HG02840 (cell line): ENCODE results near the gene KAT6B.
"Not testable (repeated sequence)": the region's sequence is repeated elsewhere in the genome, so short reads cannot be mapped to it uniquely, and the experiment has no call there.

ENCODE experiments used
- ATAC-seq: cut with Tn5 transposase; IDR thresholded peaks from one replicate; pipeline ENCODE4 v1.9.1; 2021; ENCODE audit warnings: mild to moderate bottlenecking, moderate library complexity, moderate number of reproducible peaks; ENCODE audit not compliant: unreplicated experiment, low FRiP score

Gene KAT6B

DNA sequence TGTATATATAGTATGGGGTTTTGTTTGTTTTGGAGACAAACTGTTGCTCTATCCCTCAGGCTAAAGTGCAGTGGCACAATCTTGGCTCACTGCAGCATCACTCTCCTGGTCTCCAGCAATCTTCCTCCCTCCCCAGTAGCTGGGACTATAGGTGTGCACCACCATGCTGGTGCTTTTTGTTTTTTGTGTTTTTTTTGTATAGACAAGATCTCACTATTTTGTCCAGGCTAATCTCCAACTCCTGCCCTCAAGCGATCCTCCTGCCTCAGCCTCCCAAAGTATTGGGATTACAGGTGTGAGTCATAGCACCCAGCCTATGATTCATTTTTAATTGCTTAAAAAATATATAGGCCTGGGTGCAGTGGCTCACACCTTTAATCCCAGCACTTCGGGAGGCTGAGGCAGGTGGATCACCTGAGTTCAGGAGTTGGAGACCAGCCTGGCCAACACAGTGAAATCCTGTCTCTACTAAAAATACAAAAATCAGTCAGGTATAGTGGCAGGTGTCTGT is 229.6 kb downstream of the KAT6B start:
- not testable (repeated sequence) for ATAC-seq

DNA sequence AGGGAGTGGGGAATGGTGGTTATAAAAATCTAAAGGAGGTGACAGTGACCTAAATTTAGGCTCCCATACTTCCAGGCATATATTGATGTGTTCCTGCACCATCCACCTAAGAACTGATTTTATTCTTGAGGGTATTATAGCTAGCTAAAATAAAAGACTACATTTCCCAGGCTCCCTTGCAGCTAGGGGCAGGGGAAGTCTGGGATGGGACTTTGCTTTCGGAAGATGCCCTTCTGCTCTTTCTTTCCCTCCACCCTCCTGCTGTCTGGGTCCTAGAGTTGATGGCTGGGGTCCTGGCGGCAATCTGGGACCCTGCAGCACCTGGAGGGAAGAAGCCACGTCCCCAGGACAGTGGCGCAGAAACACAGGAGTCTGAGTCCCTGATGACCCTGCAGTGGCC is 231.3 kb downstream of the KAT6B start:
- ATAC-seq, result no peak

DNA sequence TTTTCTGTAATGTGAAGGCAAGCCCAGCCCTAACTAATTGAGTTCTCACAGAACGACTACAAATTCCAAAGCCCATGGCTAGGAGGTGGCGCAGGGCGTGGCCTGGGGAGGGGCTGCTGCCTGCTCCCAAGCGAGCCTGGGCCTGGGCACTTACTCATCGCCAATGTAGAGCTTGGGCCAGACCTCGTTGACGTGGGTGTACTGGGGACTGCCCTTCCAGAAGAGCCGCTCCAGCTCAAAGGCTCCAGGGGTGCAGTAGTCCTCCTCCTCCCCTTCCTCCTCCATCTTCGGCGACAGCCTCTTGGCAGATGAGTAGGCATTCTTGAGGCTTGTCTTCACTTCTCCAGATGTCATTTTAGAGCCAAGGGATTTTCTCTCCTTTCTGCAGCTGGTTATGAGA is 231.8 kb downstream of the KAT6B start:
- no peak for ATAC-seq

DNA sequence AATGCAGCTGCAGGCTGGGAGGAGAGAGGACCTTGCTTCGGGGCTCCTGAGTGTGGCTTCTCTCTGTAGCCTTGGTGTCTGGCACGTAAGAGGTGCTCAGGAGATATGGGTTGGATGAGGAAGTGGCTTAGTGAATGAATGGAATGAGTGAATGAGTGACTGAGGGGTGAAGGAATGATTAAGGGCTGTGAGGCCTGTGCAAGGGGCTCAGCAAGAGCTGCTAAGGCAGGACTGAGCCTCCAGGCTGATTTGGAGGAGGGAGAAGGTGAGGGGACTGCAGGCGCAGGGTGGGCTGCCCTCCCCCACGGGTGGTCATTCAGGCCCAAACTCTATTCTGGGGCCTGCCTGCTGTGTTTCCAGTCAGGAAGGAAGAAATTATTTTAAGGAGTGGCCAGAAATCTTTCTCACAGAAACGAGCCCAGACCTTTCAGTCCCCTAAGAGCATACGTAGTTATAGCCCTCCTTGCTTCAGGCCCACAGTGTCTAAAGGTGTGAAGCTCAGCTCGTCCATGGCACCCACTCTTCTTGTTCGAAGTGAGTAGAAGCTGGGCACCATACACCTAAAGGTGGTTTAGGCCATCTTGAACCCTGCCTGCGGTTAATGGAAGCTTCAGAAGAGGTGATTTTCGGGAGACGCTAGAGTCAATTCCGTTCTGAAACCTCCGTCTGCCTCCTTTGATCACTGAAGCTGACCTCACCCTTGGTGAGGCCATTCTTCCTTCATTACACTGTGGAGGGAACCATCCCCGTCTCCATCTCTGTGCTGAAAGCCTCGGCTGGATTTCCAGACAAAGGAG is 235.5 kb downstream of the KAT6B start:
- ATAC-seq, result no peak

DNA sequence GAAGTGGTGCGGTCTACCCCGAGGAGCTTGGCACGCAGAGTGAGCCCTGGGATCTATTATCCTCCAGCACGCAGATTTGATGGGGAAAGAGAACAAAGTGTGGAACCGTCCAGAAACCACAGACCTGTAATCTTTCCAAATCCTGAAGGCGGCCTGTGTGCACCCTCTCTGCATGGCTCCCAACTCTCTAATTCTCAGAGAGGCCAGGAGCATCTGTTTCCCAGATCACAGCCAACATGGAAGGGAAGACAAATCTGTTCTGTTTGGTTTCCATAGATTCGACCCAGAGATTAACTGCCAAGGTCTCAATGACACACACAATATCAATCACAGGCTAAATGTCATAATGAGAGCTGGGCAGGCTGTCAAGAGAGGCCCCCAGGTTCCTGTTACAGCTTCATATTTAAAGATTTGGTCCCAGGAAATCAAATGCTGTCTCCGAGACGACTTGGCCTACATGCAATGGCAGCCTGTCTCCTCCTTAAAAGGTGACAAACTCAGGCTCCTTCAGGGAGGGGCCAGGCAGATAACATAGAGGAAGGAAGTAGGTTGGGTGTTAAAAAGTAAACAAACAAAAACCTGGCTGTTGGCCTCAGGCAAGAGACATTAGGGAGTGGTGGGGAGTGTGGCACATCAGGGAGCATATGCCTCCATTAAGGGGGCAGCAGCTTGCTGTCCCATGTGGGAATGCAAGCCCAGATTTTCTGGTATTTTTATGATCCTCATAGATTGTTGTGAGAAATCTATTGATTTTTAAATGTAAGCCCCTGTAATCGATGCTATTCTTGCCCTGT is 236.3 kb downstream of the KAT6B start:
- no peak for ATAC-seq

DNA sequence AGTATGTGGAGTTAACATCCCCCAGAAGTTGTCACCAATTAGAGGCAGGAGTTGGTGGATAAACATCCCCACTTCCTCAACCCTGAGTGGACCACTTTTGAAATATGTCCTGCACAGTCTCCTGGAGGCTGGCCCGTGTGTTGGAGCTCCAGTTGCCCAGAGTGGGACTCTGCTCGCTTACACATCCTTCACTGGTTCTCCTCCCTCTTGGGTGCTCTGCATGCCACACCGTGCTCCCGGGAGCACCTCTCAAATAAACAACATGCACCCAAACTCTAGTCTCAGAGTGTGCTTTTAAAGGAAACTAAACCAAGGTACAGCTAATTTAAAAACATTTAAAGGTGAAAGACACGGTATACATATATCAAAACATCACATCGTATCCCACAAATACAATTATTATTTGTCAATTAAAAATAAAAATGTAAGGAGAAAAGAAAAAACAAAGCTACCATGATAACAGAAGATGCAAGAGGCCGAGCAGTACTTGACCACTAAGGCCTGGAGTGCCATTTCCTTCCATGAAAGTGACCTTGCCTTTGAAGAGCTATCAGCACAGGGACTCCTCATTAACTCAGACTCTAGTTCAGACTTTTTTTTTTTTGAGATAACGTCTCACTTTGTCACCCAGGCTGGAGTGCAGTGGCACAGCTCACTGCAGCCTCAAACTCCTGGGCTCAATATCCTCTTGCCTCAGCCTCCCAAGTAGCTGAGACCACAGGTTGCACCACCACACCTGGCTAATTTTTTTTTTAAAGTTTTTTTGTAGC is 237.2 kb downstream of the KAT6B start:
- no peak for ATAC-seq

DNA sequence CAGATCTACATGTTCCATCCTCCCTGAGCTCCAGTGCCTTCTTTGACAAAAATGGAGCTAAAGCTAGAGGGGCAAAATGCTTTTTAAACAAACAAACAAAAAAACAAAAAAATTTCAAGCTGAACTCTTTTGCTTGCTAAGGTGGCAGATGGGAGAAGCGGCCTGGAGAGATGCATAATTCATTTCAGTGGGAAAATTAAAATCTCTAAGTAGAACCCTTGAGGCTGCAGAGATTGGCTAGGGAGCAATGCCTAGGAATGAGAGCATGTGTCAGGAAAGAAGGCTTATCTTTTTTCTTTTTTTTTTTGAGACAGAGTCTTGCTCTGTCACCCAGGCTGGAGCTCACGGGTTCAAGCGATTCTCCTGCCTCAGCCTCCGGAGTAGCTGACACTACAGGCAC is 238.7 kb downstream of the KAT6B start:
- ATAC-seq, result no peak

DNA sequence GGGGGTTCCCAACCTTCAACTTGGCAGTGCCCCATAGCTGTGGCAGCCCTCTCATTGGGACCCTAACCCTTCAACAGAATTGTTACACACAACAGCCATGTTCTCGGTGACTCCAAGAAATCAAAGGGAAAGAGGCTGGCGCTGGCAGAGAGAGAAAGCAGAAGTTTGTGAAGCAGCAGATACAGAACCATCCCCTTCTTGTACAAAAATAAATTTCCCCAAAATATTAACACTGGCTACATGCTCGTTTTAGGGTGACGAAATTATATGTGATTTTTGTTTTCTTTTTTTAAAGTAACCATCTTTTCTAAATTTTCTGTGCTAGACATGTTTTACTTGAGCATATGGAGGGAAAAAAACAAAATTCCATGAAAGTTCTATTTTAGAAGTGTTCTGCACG is 239.9 kb downstream of the KAT6B start:
- ATAC-seq, result no peak

DNA sequence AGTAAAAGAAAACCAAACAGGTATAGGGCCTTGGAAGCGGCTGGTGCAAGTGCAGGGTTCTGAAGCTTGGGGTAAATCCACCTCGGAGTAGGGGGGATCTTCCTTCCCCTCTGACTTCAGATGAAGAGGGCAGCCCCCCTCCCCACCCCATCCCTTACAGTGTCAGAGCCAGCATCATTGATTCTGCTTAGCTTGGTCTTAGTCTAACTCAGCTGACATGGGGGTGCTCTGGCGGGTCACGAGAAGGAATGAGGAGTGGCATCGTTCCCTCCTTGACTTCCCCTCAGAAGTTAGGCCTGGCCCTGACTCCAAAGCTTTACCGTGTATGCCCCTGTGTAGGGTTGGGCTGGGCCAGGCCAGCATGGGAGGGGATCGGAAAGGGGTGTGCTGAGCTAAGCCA is 240.9 kb downstream of the KAT6B start:
- no peak for ATAC-seq

DNA sequence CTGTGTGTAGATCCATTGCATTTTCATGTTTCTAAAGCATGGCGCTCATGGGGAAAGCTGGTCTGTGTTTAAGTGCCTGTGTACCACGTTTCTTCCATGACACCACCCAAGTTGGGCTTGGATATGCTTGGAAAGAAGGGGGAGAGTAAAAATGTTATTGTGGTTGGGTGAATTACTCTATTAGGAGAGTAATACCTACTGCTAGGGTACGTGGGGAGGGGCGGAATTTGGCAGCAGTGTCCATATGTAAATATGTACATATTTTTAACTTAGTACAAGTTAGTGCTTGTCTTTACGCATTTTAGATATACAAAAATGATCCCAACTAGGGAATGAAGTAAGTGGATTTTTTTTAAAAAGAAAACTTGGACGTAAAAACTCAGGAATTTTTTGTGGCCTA is 242.1 kb downstream of the KAT6B start:
- no peak for ATAC-seq

DNA sequence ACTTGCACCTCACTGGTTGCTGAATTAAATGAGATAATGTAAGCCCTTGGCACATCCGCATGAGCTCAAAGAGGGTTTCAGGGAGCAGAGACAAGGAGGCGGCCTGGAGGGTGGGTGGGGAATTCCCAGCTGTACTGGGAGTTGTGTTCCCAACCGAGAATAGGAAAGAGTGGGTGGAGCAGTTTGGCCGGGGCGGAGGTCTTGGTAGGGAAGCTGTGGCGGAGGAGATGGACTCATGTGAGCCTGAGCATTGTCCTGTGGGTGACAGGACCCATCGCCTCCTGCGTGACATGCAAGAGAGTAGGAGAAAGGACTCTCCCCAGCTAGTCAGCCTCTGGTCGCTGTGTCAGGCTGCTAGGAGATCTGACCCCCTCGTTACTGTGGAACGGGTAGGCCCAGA is 244.1 kb downstream of the KAT6B start:
- no peak for ATAC-seq

DNA sequence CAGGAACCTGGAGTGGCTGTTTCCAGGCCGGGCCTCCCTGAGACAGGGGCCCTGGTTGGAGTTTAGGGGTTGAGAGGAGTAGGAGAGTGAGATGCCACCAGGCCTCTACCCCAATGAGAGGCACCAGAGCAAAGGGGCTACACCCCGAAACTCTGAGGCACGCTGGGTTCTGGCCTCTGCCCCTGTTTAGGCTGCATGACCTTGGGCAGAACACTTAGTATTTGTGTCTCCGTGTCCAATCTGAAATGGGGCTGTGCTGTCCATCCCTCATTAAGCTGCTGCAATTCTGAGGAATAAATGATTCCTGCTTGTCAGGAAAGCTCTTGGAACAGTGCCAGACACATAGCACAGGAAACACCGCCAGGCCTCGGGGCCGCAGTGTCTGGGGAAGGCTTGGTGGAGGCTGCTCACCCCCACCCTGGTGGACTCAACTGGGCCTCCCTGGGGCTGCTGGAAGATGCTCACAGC is 244.6 kb downstream of the KAT6B start:
- ATAC-seq, result no peak

DNA sequence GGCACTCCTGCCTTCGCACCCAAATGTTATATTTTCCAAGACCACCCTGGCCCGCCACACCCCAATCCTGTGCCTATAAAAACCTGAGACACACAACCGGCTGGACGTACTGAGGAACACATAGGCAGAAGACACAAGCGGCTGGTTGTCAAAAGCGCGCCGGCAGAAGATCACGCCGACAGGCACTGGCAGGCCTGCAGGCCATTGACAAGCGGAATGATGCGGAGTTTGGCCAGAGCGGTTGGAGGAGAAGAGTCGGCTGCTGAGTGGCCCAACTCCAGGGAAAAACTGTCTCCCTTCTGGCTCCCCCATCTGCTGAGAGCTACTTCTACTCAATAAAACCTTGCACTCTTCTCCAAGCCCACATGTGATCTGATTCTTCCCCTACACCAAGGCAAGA is 245.4 kb downstream of the KAT6B start:
- no peak for ATAC-seq

DNA sequence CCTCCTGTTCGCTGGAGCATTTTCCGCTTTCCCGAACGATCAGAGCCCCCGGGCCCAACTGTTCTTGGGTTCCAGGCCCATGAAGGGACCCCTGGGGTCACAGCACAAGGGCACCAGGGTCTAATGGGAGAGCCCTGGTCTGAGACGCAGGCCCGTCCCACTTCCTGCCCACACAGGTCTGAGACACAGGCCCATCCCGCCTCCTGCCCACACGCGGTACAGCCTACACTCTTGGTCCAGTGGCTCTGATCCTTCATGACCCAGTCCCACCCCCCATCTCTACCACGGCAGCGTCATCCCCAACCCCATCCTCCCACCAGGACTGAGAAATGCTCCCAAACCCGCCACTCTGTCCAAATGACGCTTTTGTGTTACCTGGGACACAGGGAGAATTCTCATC is 246.3 kb downstream of the KAT6B start:
- no peak for ATAC-seq

DNA sequence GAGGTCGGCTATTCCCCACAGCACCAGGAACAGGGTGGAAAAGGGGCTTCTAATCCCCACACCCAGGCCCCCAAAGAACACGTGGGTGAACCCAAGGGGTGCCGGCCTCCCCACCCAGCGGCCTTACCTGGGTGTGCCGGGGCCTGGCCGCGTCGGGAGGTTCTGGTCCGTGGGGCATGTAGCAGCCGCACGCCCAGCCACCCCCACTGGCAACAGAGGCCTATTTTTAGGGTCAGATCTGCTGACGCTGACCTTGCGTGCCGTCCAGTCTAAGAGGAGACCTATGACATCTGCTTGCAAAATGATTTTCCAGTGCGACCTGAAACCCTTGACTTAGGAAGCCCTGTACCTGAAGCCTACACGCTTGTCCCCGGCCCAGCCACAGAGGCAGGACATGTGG is 247.0 kb downstream of the KAT6B start:
- no peak for ATAC-seq

DNA sequence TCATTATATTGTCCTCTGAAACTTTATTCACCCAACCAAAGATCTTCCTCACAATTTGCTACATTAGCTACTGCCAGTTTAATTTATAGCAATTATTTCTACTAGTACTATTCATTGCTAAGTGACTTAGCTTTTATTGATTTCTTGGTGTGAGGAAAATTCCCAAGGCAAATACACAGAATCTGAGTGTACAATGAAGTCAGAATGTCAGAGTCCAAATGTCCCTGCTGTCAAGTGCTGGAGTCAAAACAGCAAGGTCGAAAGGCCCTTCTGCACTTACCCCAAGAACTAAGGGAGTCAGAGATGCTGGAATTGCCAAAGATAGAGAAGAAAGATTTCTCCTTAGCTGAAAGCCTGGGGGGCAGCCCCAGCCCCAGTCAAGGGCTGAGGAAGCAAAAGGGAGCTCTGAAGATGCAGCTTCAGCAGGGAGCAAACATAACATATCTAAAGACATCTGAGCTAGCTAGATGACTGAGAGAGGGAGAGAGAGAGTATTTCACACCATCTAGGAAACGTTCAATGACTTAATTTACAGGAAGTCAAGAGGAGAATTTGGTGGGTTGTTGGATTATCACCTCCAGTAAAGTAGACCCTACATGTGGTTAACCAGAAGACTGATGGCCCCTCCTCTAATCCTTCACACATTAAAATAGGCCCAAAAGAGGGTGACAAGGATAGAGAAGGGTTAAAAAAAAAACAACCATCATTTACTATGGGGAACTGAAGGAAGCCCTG is 248.5 kb downstream of the KAT6B start:
- ATAC-seq, result no peak

DNA sequence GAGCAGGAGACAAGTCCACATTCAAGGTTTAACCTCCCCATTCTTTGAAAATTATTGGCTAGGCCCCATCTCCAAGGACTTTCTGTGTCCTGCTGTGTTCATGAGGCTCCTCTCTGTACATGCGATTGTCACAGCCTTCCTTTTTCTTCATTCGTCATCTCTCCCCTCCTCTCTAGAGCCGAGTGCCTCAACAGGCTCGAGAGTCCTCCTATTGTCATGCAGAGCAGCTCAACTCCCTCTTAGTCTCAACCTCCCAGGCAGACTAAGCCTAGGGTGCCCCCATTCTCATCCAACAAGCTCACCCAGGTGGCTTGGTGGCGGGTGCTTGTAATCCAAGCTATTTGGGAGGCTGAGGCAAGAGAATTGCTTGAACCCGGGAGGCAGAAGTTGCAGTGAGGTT is 249.9 kb downstream of the KAT6B start:
- no peak for ATAC-seq

DNA sequence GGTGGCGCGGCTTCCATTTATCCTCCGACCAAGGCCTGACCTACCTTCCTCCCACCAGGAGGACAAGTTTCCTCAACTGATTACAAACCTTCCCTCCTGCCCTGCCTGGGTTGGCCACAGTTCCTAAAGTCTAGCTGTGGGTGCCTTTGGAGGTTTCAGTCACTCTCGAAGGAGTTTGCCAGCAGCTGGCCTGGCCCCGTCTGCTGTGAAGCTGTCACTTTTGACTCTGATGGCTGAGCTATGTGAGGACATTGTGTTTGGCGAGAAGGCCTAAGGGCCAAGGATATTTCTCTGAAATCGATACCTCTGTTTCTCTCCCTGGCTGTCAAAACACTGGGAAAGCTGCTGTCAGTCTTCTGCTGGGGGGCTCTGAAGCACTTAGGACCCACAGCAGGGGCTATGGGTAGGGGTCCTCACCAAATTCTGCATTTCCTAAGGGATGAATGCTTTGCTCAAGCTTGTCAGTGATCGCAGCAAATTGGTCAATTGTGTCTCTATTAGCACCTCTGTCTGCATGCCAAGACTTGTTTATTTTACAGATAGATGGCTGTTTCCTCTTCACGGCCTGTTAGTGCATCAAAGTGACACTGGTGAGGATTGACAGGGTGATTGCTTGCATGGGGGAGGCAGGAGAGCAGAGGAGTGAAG is 253.2 kb downstream of the KAT6B start:
- ATAC-seq, result no peak

DNA sequence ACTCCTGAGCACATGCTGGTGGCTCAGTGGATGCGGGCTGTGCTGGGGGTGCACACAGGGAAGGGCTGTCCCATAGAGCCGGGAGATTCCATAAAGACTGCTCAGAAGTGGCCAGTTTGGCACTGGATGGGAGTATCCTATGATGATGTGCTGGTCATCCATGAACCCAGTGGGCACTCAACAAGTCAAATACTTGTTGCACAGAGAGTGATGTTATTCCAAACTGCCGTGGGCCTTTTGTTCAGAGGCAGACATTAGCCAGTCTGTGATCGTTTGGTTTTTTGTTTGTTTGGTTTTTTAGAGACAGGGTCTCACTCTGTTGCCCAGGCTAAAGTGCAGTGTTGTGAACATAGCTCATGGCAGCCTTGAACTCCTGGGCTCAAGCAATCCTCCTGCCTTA is 254.2 kb downstream of the KAT6B start:
- ATAC-seq, result no peak

DNA sequence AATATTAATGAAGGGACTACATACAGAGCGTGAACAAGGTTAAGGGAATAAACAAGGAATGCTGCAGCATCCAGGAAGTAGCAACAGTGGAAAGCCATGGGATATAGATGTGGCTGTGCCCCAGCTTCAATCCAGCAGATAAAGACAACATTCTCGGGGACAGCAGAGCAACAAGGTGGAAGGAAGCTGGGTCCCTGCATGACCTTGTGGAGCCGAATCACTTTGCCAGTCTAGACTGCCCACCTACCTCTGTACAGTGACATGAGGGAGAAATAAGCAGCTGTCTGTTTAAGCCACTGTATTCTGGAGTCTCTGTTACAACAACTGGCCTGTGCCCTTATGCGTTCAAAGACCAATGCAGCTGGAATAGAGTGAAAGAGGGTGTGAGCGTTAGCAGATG is 255.0 kb downstream of the KAT6B start:
- ATAC-seq, result no peak
